Measurements from ENCODE around the gene NXNL1.

GRCh38 chr19:17506745-17507144 is 46.0 kb upstream of the NXNL1 start:
- TF ChIP-seq POLR2AphosphoS5 (IDR thresholded peaks at IDR 0.05; ENCODE audit: borderline replicate concordance, low read depth, low read length) (no peak), EZH2 (IDR thresholded peaks at IDR 0.05) (no peak)
